Measurements from ENCODE around the gene KIAA1549.

The KIAA1549 gene

GRCh38 chr7:138903186-138903820, 77.9 kb downstream of the KIAA1549 start:
- H3K27ac ChIP-seq, result no peak overlapping the region
- TF ChIP-seq Cebpa-rat (IDR thresholded peaks at IDR 0.05), result no peak

GRCh38 chr7:138902161-138902560, 79.0 kb downstream of the KIAA1549 start:
- Histone ChIP-seq H3K4me3 (no peak overlapping the region), H3K4me1 (no peaks in the 10 kb centered on the region), H3K27me3 (no peaks in the 10 kb centered on the region), H3K9ac (no peak overlapping the region), H3K27ac (no peak overlapping the region), H3K4me2 (no peak overlapping the region), H3K36me3 (peaks cover 70% of the 10 kb centered on the region), H4K20me1 (no peaks in the 10 kb centered on the region), H3K9me3 (no peaks in the 10 kb centered on the region)
- no peak for TF ChIP-seq Cebpa-rat (IDR thresholded peaks at IDR 0.05)

More at GRCh38 chr7:138903186-138903820, 77.9 kb downstream of the KIAA1549 start:
- Histone ChIP-seq H3K27me3 (no peaks in the 10 kb centered on the region), H3K4me3 (no peak overlapping the region), H3K36me3 (peaks cover 72% of the 10 kb centered on the region), H3K4me1 (no peaks in the 10 kb centered on the region), H3K4me2 (no peak overlapping the region), H3K9ac (no peak overlapping the region), H4K20me1 (no peaks in the 10 kb centered on the region), H3K9me3 (no peaks in the 10 kb centered on the region)

GRCh38 chr7:138900035-138900828, 81.0 kb downstream of the KIAA1549 start:
- no peaks in the 10 kb centered on the region for H4K20me1 ChIP-seq
- no peak overlapping the region for H3K4me3 ChIP-seq
- no peak for TF ChIP-seq Cebpa-rat (IDR thresholded peaks at IDR 0.05)
- H3K9me3 ChIP-seq, result no peaks in the 10 kb centered on the region
- no peak overlapping the region for H3K4me2 ChIP-seq
- H3K27me3 ChIP-seq, result no peaks in the 10 kb centered on the region
- no peak overlapping the region for H3K9ac ChIP-seq
- H3K27ac ChIP-seq, result no peak overlapping the region
- H3K4me1 ChIP-seq, result no peaks in the 10 kb centered on the region
- H3K36me3 ChIP-seq, result peaks cover 66% of the 10 kb centered on the region

GRCh38 chr7:138898802-138899201, 82.4 kb downstream of the KIAA1549 start:
- H3K9me3 ChIP-seq, result no peaks in the 10 kb centered on the region
- no peak overlapping the region for H3K9ac ChIP-seq
- peaks cover 69% of the 10 kb centered on the region for H3K36me3 ChIP-seq
- no peaks in the 10 kb centered on the region for H3K4me1 ChIP-seq
- H3K4me2 ChIP-seq, result no peak overlapping the region
- no peak for TF ChIP-seq Cebpa-rat (IDR thresholded peaks at IDR 0.05)
- H3K27ac ChIP-seq, result no peak overlapping the region
- no peak overlapping the region for H3K4me3 ChIP-seq
- no peaks in the 10 kb centered on the region for H4K20me1 ChIP-seq
- no peaks in the 10 kb centered on the region for H3K27me3 ChIP-seq

GRCh38 chr7:138898255-138898654, 82.9 kb downstream of the KIAA1549 start:
- no peak for TF ChIP-seq Cebpa-rat (IDR thresholded peaks at IDR 0.05)
- Histone ChIP-seq H3K4me3 (no peak overlapping the region), H3K27me3 (no peaks in the 10 kb centered on the region), H3K4me2 (no peak overlapping the region), H3K4me1 (no peaks in the 10 kb centered on the region), H3K9me3 (no peaks in the 10 kb centered on the region), H3K36me3 (peaks cover 69% of the 10 kb centered on the region), H4K20me1 (no peaks in the 10 kb centered on the region), H3K9ac (no peak overlapping the region), H3K27ac (no peak overlapping the region)

GRCh38 chr7:138895679-138896078, 85.5 kb downstream of the KIAA1549 start:
- H3K4me3 ChIP-seq, result no peak overlapping the region
- no peak overlapping the region for H3K27ac ChIP-seq
- no peaks in the 10 kb centered on the region for H3K27me3 ChIP-seq
- H3K9me3 ChIP-seq, result no peaks in the 10 kb centered on the region
- H3K4me1 ChIP-seq, result no peaks in the 10 kb centered on the region
- H3K9ac ChIP-seq, result no peak overlapping the region
- peaks cover 80% of the 10 kb centered on the region for H3K36me3 ChIP-seq
- no peak overlapping the region for H3K4me2 ChIP-seq
- H4K20me1 ChIP-seq, result no peaks in the 10 kb centered on the region
- TF ChIP-seq Cebpa-rat (IDR thresholded peaks at IDR 0.05), result no peak

- H4K20me1 ChIP-seq, result no peaks in the 10 kb centered on the region
- H3K27me3 ChIP-seq, result no peaks in the 10 kb centered on the region
- peaks cover 62% of the 10 kb centered on the region for H3K36me3 ChIP-seq
- H3K9me3 ChIP-seq, result no peaks in the 10 kb centered on the region
- H3K4me1 ChIP-seq, result no peaks in the 10 kb centered on the region
- H3K27ac ChIP-seq, result no peak overlapping the region
- no peak overlapping the region for H3K4me3 ChIP-seq
- H3K4me2 ChIP-seq, result no peak overlapping the region
- no peak overlapping the region for H3K9ac ChIP-seq
- TF ChIP-seq Cebpa-rat (IDR thresholded peaks at IDR 0.05), result no peak
Measured at GRCh38 chr7:138893258-138893657, 87.9 kb downstream of the KIAA1549 start.

GRCh38 chr7:138892812-138893211, 88.4 kb downstream of the KIAA1549 start:
- no peak overlapping the region for H3K27ac ChIP-seq
- no peaks in the 10 kb centered on the region for H3K4me1 ChIP-seq
- no peaks in the 10 kb centered on the region for H3K9me3 ChIP-seq
- no peaks in the 10 kb centered on the region for H4K20me1 ChIP-seq
- H3K4me2 ChIP-seq, result no peak overlapping the region
- H3K4me3 ChIP-seq, result no peak overlapping the region
- H3K36me3 ChIP-seq, result peaks cover 59% of the 10 kb centered on the region
- TF ChIP-seq Cebpa-rat (IDR thresholded peaks at IDR 0.05), result no peak
- no peak overlapping the region for H3K9ac ChIP-seq
- H3K27me3 ChIP-seq, result no peaks in the 10 kb centered on the region

- Histone ChIP-seq H4K20me1 (no peaks in the 10 kb centered on the region), H3K9me3 (no peaks in the 10 kb centered on the region), H3K4me3 (no peak overlapping the region), H3K4me1 (no peaks in the 10 kb centered on the region), H3K36me3 (peaks cover 53% of the 10 kb centered on the region), H3K4me2 (no peak overlapping the region), H3K27me3 (no peaks in the 10 kb centered on the region), H3K9ac (no peak overlapping the region), H3K27ac (no peak overlapping the region)
- no peak for TF ChIP-seq Cebpa-rat (IDR thresholded peaks at IDR 0.05)
Measured at GRCh38 chr7:138892006-138892630, 89.1 kb downstream of the KIAA1549 start.

- H4K20me1 ChIP-seq, result no peaks in the 10 kb centered on the region
- peaks cover 6% of the 10 kb centered on the region; the same call in 1 of the 2 replicates for H3K4me1 ChIP-seq
- peaks cover 46% of the 10 kb centered on the region for H3K36me3 ChIP-seq
- no peak overlapping the region for H3K9ac ChIP-seq
- H3K9me3 ChIP-seq, result no peaks in the 10 kb centered on the region
- H3K4me2 ChIP-seq, result no peak overlapping the region
- TF ChIP-seq Cebpa-rat (IDR thresholded peaks at IDR 0.05), result no peak
- no peak overlapping the region for H3K27ac ChIP-seq
- H3K27me3 ChIP-seq, result no peaks in the 10 kb centered on the region
- H3K4me3 ChIP-seq, result no peak overlapping the region
Measured at GRCh38 chr7:138891446-138891810, 89.8 kb downstream of the KIAA1549 start.
